Endothelial cell of umbilical vein (primary cell): Measurements from ENCODE around the gene PIAS2. TPM values are rescaled to one million over a fixed set of nuclear protein-coding genes. Genes with fewer than 3 reads are reported as not detected.

ENCODE experiments used
- BruUV-seq: library from RNA; stranded (reverse); fragments of 400-500 nt; replicated peaks from 2 replicates; lab custom pipeline; 2021; lab: Mats Ljungman, UMichigan
- CTCF ChIA-PET: fragments of 300-600, 350-600 bp; sonication (Branson Sonifier 250); formaldehyde crosslinking; loops from one replicate; lab custom pipeline; 2021; ENCODE audit warnings: antibody characterized with exemption, inconsistent platforms; lab: Charles Lee
- POLR2A ChIA-PET: fragments of 300-600, 350-600 bp; sonication (Branson Sonifier 250); formaldehyde crosslinking; loops from one replicate; lab custom pipeline; 2021; ENCODE audit warnings: antibody characterized with exemption, inconsistent platforms; lab: Charles Lee
- DNase-seq: peaks from one replicate; pipeline ENCODE4 v3.0.0-alpha.2; 2011; ENCODE audit warnings: low read depth, low spot score
- FAIRE-seq: peaks from 2 replicates; lab custom pipeline; 2011; peaks lifted over from hg19 to GRCh38; lab: Jason Lieb, UNC
- H2AFZ ChIP-seq: 2 replicates; pipeline ENCODE4 v1.6.0; 2012; ENCODE audit warnings: low read depth, low read length, control low read depth, inconsistent platforms
- H3K27ac ChIP-seq: 2 replicates; pipeline ENCODE4 v1.5.1; 2011; ENCODE audit warnings: low read depth, mild to moderate bottlenecking, control low read depth, low read length, moderate library complexity; ENCODE audit not compliant: insufficient read depth
- H3K27me3 ChIP-seq, 2 experiments: 2 replicates each; pipeline versions ENCODE4 v1.6.0 to v1.6.1; 2011; ENCODE audit warnings: low read length in 2 of 2, mixed read lengths in 1 of 2; ENCODE audit not compliant: control insufficient read depth in 2 of 2, insufficient read depth in 2 of 2
- H3K36me3 ChIP-seq, 2 experiments: 2 replicates in 1 of 2; 3 replicates in 1 of 2; pipeline ENCODE4 v1.5.1; 2011; ENCODE audit warnings: low read length in 2 of 2, mild to moderate bottlenecking in 1 of 2, moderate library complexity in 1 of 2; ENCODE audit not compliant: control insufficient read depth in 2 of 2, insufficient read depth in 2 of 2; ENCODE audit errors: extremely low read depth in 1 of 2
- H3K4me1 ChIP-seq: 3 replicates; pipeline ENCODE4 v1.5.1; 2011; ENCODE audit warnings: mild to moderate bottlenecking, low read length; ENCODE audit not compliant: control insufficient read depth, insufficient read depth; ENCODE audit errors: extremely low read depth
- H3K4me2 ChIP-seq: 2 replicates; pipeline ENCODE4 v1.6.1; 2011; ENCODE audit warnings: low read length, control low read depth, mixed read lengths; ENCODE audit not compliant: insufficient read depth
- H3K4me3 ChIP-seq, 3 experiments: fragments of 200-600 bp in 1 of 3; sonication (generic), shearing (Covaris generic) in 1 of 3; replicated peaks in 1 of 3; 2 replicates each; pipeline ENCODE4 v1.5.1; 2011 to 2016; ENCODE audit warnings: control low read depth in 3 of 3, low read length in 3 of 3, mild to moderate bottlenecking in 2 of 3, inconsistent platforms in 1 of 3, low read depth in 1 of 3, moderate library complexity in 1 of 3; ENCODE audit not compliant: insufficient read depth in 1 of 3
- H3K79me2 ChIP-seq: 2 replicates; pipeline ENCODE4 v1.6.0; 2012; ENCODE audit warnings: low read length, inconsistent platforms; ENCODE audit not compliant: control insufficient read depth, insufficient read depth
- H3K9ac ChIP-seq: replicated peaks from 2 replicates; pipeline ENCODE3; 2011; ENCODE audit warnings: low read length, control low read depth; ENCODE audit not compliant: insufficient read depth; ENCODE audit errors: extremely low read depth
- H3K9me1 ChIP-seq: replicated peaks from 3 replicates; pipeline ENCODE4 v1.6.0; 2011; ENCODE audit warnings: mild to moderate bottlenecking, low read length; ENCODE audit not compliant: control insufficient read depth, insufficient read depth; ENCODE audit errors: extremely low read depth
- H3K9me3 ChIP-seq: replicated peaks from 2 replicates; pipeline ENCODE4 v1.5.1; 2012; ENCODE audit warnings: low read length, inconsistent platforms; ENCODE audit not compliant: control insufficient read depth, insufficient read depth
- H4K20me1 ChIP-seq: replicated peaks from 2 replicates; pipeline ENCODE3; 2011; ENCODE audit warnings: mild to moderate bottlenecking, low read length; ENCODE audit not compliant: control insufficient read depth, insufficient read depth; ENCODE audit errors: extremely low read depth
- EZH2 ChIP-seq: IDR thresholded peaks from 2 replicates; pipeline ENCODE4 v1.6.1; 2012; ENCODE audit warnings: borderline replicate concordance, low read depth, mild to moderate bottlenecking, moderate library complexity, low read length, inconsistent platforms; ENCODE audit not compliant: severe bottlenecking
- FOS ChIP-seq: IDR thresholded peaks from 2 replicates; pipeline ENCODE4 v1.6.1; 2011; ENCODE audit warnings: mild to moderate bottlenecking, low read length, moderate library complexity, borderline replicate concordance; ENCODE audit not compliant: insufficient read depth
- GATA2 ChIP-seq: IDR thresholded peaks from 2 replicates; pipeline ENCODE4 v1.7.0; 2011; ENCODE audit warnings: low read depth, mild to moderate bottlenecking, moderate library complexity, mixed read lengths, low read length; ENCODE audit not compliant: insufficient read length, insufficient read depth
- JUN ChIP-seq: IDR thresholded peaks from 2 replicates; pipeline ENCODE4 v1.6.1; 2011; ENCODE audit warnings: borderline replicate concordance, low read depth; ENCODE audit not compliant: insufficient read length, insufficient read depth
- MYC ChIP-seq: IDR thresholded peaks from one replicate; pipeline ENCODE4 v1.6.1; 2011; ENCODE audit warnings: mild to moderate bottlenecking, low read depth, low read length
- POLR2A ChIP-seq: IDR thresholded peaks from 2 replicates; pipeline ENCODE4 v1.6.1; 2012; ENCODE audit warnings: low read depth, mild to moderate bottlenecking, control low read depth, low read length
- POLR2AphosphoS5 ChIP-seq: IDR thresholded peaks from 2 replicates; pipeline ENCODE4 v1.6.1; 2012; ENCODE audit warnings: low read depth, mild to moderate bottlenecking, control low read depth, low read length, moderate library complexity; ENCODE audit not compliant: insufficient read depth
- dilution Hi-C: fragments of 300-500 bp; cut with MboI; formaldehyde crosslinking; loops from one replicate; pipeline ENCODE4 v1.15.0; 2019; ENCODE audit warnings: low sequenced_read_pairs; ENCODE audit not compliant: extremely low pct_ligation_motif_present
- intact Hi-C: fragments of 100-400 bp; cut with micrococcal nuclease; formaldehyde crosslinking; loops from one replicate; pipeline ENCODE4 v1.10.0; 2022
- polyA plus RNA-seq, 4 experiments: library from polyadenylated mRNA; depleted of rRNA in 3 of 4; stranded (reverse) in 3 of 4; unstranded in 1 of 4; fragments of >200 nt; gene quantifications; 2 replicates each; pipeline versions ENCODE4 v1.2.1 to v1.2.3, GENCODE V29; 2011 to 2012; ENCODE audit warnings: missing spikeins in 1 of 4
- total RNA-seq: library from RNA; stranded (reverse); gene quantifications from 2 replicates; pipeline ENCODE4 v1.2.3, GENCODE V29; 2021
- TF ChIP-seq, protein P1 (sequence below): IDR thresholded peaks from 2 replicates; pipeline ENCODE4 v1.6.1; 2011; ENCODE audit not compliant: insufficient read depth, insufficient read length
- TF ChIP-seq, protein P2 (sequence below), 2 donors: IDR thresholded peaks; 1 replicate in 1 of 2; 2 replicates in 1 of 2; pipeline ENCODE4 v1.5.1; 2011; ENCODE audit warnings: low read length in 2 of 2, mild to moderate bottlenecking in 2 of 2, moderate library complexity in 2 of 2, control low read depth in 1 of 2, inconsistent platforms in 1 of 2, low read depth in 1 of 2; ENCODE audit not compliant: insufficient read depth in 1 of 2; ENCODE audit errors: extremely low read depth in 1 of 2

PIAS2 gene
- total and polyA plus RNA-seq, 2 donors (not counting 3 experiments of a cell fraction or from before 2014, with no cell fraction given), result 7.0 to 34.3 TPM

DNA sequence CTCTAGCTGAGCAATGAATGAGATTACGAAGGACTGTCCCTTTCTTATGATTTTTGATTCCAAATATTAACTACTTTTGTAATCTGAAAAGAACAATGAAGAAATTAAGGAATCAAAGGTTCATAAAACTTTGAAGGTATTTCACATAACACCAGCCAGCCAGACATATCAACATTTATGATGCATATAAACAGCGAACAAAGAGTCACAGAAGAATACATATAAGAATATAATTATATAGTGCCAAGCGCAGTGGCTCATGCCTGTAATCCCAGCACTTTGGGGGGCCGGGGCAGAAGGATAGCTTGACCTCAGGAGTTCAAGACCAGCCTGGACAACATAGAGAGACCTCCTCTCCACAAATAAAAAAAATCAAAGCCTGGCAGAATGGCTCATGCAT lies 34.1 kb downstream of the PIAS2 start:
- Histone ChIP-seq H3K27me3 (no peaks in the 10 kb centered on the region), H4K20me1 (no peaks in the 10 kb centered on the region), H3K36me3 (no peaks in the 10 kb centered on the region), H3K4me1 (no peaks in the 10 kb centered on the region), H3K9me1 (no peaks in the 10 kb centered on the region), H3K9ac (no peak overlapping the region), H3K9me3 (no peaks in the 10 kb centered on the region), H2AFZ (no peak overlapping the region), H3K27ac (no peak overlapping the region), H3K79me2 (peaks cover 3% of the 10 kb centered on the region), H3K4me3 (no peak overlapping the region), H3K4me2 (no peak overlapping the region)
- TF ChIP-seq, protein P1, sequence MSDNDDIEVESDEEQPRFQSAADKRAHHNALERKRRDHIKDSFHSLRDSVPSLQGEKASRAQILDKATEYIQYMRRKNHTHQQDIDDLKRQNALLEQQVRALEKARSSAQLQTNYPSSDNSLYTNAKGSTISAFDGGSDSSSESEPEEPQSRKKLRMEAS, result no peak
- CTCF ChIA-PET, result no interaction called here
- dilution Hi-C loops (no loop called here), intact Hi-C loops (no loop called here)
- FAIRE-seq (no peak), DNase-seq (no peak)
- BruUV-seq, result no TSS peak
- POLR2A ChIA-PET, result no interaction called here

DNA sequence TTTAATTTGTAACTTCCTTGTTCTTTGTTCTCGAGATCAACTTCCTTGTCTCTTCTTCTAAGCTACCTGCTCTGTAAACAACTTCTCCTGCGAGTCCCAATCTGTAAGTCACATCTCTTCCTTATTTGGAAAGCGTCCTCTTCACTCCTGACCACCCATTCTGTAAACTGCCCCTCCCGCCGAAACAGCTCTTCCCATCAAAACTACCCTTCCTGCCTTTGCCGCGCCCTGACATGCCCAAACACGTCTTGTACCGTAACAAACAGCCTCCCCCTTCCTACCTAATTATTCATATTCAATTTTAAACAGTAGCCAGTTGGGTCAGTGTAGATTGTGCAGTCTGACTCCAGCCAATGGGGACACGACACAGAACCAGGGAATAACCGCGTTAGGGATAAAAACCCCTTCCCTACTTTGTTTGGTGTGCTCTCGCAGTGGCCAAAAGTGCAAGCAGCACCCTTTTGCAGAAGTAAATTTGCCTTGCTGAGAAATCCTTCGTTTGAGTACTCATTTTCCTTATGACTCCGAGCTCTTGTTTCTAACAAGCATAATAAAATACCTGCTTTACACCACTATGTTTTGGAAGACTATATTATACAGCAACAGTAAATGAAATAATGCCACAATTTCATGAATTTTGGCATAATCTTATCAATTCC lies 39.8 kb downstream of the PIAS2 start:
- FAIRE-seq, result no peak
- DNase-seq, result no peak
- Histone ChIP-seq H3K79me2 (peaks cover 3% of the 10 kb centered on the region), H3K27ac (no peak overlapping the region), H4K20me1 (no peaks in the 10 kb centered on the region), H3K4me2 (no peak overlapping the region), H3K9me1 (no peaks in the 10 kb centered on the region), H3K27me3 (no peaks in the 10 kb centered on the region), H3K36me3 (no peaks in the 10 kb centered on the region), H3K4me1 (no peaks in the 10 kb centered on the region), H3K9me3 (no peaks in the 10 kb centered on the region), H3K9ac (no peak overlapping the region), H2AFZ (no peak overlapping the region), H3K4me3 (no peak overlapping the region)
- TF ChIP-seq MYC (no peak), POLR2A (no peak), FOS (no peak), EZH2 (no peak), POLR2AphosphoS5 (no peak), GATA2 (no peak), JUN (no peak)
- TF ChIP-seq, protein P1, result no peak
- TF ChIP-seq, protein P2, sequence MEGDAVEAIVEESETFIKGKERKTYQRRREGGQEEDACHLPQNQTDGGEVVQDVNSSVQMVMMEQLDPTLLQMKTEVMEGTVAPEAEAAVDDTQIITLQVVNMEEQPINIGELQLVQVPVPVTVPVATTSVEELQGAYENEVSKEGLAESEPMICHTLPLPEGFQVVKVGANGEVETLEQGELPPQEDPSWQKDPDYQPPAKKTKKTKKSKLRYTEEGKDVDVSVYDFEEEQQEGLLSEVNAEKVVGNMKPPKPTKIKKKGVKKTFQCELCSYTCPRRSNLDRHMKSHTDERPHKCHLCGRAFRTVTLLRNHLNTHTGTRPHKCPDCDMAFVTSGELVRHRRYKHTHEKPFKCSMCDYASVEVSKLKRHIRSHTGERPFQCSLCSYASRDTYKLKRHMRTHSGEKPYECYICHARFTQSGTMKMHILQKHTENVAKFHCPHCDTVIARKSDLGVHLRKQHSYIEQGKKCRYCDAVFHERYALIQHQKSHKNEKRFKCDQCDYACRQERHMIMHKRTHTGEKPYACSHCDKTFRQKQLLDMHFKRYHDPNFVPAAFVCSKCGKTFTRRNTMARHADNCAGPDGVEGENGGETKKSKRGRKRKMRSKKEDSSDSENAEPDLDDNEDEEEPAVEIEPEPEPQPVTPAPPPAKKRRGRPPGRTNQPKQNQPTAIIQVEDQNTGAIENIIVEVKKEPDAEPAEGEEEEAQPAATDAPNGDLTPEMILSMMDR (IDR thresholded peaks at IDR 0.05; ENCODE audit: extremely low read depth in 1 of 2, insufficient read depth in 1 of 2, low read depth in 1 of 2, low read length in 2 of 2), result no peak
- POLR2A ChIA-PET, result no interaction called here
- BruUV-seq, result no TSS peak
- dilution Hi-C loops (no loop called here), intact Hi-C loops (no loop called here)
- CTCF ChIA-PET, result no interaction called here
